Left lung (tissue), 10 donors: ENCODE data around the gene TEX35. TPM values are rescaled to one million over a fixed set of nuclear protein-coding genes. Genes with fewer than 3 reads are reported as not detected.

Experiments used
- ATAC-seq: fragments of 200-7000 bp; cut with Tn5 transposase; one replicate; pipeline ENCODE4 v1.9.1; 2020; ENCODE audit warnings: moderate library complexity
- DNase-seq, 4 donors: peaks; one replicate each; pipeline ENCODE4 v3.0.0-alpha.2; 2013 to 2020
- H3K27ac ChIP-seq, 2 donors: fragments of 200-600 bp; sonication (generic) in 1 of 2; one replicate each; pipeline versions ENCODE4 v1.5.0 to v1.8.0; 2020 to 2021
- H3K27me3 ChIP-seq, 2 donors: fragments of 200-600 bp; sonication (generic) in 1 of 2; one replicate each; pipeline versions ENCODE4 v1.5.0 to v1.8.0; 2020 to 2021
- H3K36me3 ChIP-seq, 2 donors: fragments of 200-600 bp; sonication (generic) in 1 of 2; one replicate each; pipeline versions ENCODE4 v1.5.0 to v1.8.0; 2020 to 2021
- H3K4me1 ChIP-seq, 2 donors: fragments of 200-600 bp; one replicate each; pipeline ENCODE4 v1.8.0; 2021
- H3K4me3 ChIP-seq, 2 donors: fragments of 200-600 bp; sonication (generic) in 1 of 2; one replicate each; pipeline versions ENCODE4 v1.5.0 to v1.8.0; 2020 to 2021; ENCODE audit warnings: mild to moderate bottlenecking in 1 of 2
- H3K9me3 ChIP-seq, 2 donors: fragments of 200-600 bp; sonication (generic) in 1 of 2; one replicate each; pipeline versions ENCODE4 v1.5.0 to v1.8.0; 2020 to 2021
- CTCF ChIP-seq, 2 donors: fragments of 200-600 bp; sonication (generic) in 1 of 2; IDR thresholded peaks; one replicate each; pipeline versions ENCODE4 v1.5.0 to v1.8.0; 2021; ENCODE audit warnings: antibody characterized with exemption in 2 of 2
- intact Hi-C, 2 donors: fragments of 100-400 bp; cut with DNase I; formaldehyde crosslinking; loops; one replicate each; pipeline versions ENCODE4 v1.11.2 to v1.14.2; 2022
- polyA plus RNA-seq, 6 donors: library from polyadenylated mRNA; unstranded; fragments of 120-200 nt; gene quantifications; one replicate each; pipeline ENCODE4 v1.2.1, GENCODE V29; 2013; ENCODE audit not compliant: insufficient read length in 6 of 6
- total RNA-seq, 2 donors: library from RNA; stranded (reverse); fragmentation: NEBNext Ultra II Directional; extraction: Animal tissue kit (Norgen Biotek cat#: 25700); gene quantifications; one replicate each; pipeline ENCODE4 v1.2.1, GENCODE V29; 2021
- donor health status: DM: no; HTN: yes; CAD: no.
- donor health status: DM: no; HTN: no; CAD: no.

TEX35 gene
- total and polyA plus RNA-seq, 8 donors = 0.27 to 1.0 (median 0.47) TPM; not detected in 2

GRCh38 chr1:178516110-178516509, 3.2 kb downstream of the TEX35 start:
- Histone ChIP-seq H3K27ac (no peak overlapping the region), H3K27me3 (no peaks in the 10 kb centered on the region), H3K4me1 (no peaks in the 10 kb centered on the region), H3K9me3 (no peaks in the 10 kb centered on the region), H3K4me3 (no peak overlapping the region), H3K36me3 (no peaks in the 10 kb centered on the region)
- intact Hi-C loops = no loop called here
- TF ChIP-seq CTCF (IDR thresholded peaks at IDR 0.05) = no peak
- no peak for DNase-seq
- ATAC-seq = no peak

- H3K27ac ChIP-seq = no peak overlapping the region
- no peak for ATAC-seq
- intact Hi-C loops = no loop called here
- no peaks in the 10 kb centered on the region for H3K27me3 ChIP-seq
- DNase-seq = no peak
- no peaks in the 10 kb centered on the region for H3K4me1 ChIP-seq
- H3K9me3 ChIP-seq = no peaks in the 10 kb centered on the region
- H3K4me3 ChIP-seq = no peak overlapping the region
- TF ChIP-seq CTCF (IDR thresholded peaks at IDR 0.05) = no peak
- no peaks in the 10 kb centered on the region for H3K36me3 ChIP-seq
Observed at GRCh38 chr1:178518894-178519293, 6.0 kb downstream of the TEX35 start.

GRCh38 chr1:178520803-178521202, 7.9 kb downstream of the TEX35 start:
- DNase-seq = no peak
- Histone ChIP-seq H3K4me3 (no peak overlapping the region), H3K27ac (no peak overlapping the region), H3K4me1 (no peaks in the 10 kb centered on the region), H3K36me3 (no peaks in the 10 kb centered on the region), H3K9me3 (no peaks in the 10 kb centered on the region), H3K27me3 (no peaks in the 10 kb centered on the region)
- no peak for ATAC-seq
- intact Hi-C loops = no loop called here
- no peak for TF ChIP-seq CTCF (IDR thresholded peaks at IDR 0.05)

GRCh38 chr1:178521241-178521640, 8.3 kb downstream of the TEX35 start:
- intact Hi-C loops = no loop called here
- H3K27ac ChIP-seq = no peak overlapping the region
- no peaks in the 10 kb centered on the region for H3K4me1 ChIP-seq
- H3K36me3 ChIP-seq = no peaks in the 10 kb centered on the region
- H3K9me3 ChIP-seq = no peaks in the 10 kb centered on the region
- DNase-seq (no peak), ATAC-seq (no peak)
- TF ChIP-seq CTCF (IDR thresholded peaks at IDR 0.05) = no peak
- no peak overlapping the region for H3K4me3 ChIP-seq
- H3K27me3 ChIP-seq = no peaks in the 10 kb centered on the region

GRCh38 chr1:178527117-178527516, 14.2 kb downstream of the TEX35 start:
- Histone ChIP-seq H3K36me3 (no peaks in the 10 kb centered on the region), H3K4me3 (no peak overlapping the region), H3K27ac (no peak overlapping the region), H3K27me3 (no peaks in the 10 kb centered on the region), H3K4me1 (peaks cover 0 to 2% of the 10 kb centered on the region in 2 donors), H3K9me3 (no peaks in the 10 kb centered on the region)
- intact Hi-C loops = no loop called here
- no peak for ATAC-seq
- no peak for DNase-seq
- TF ChIP-seq CTCF (IDR thresholded peaks at IDR 0.05) = no peak
